Breast epithelium (tissue), 4 donors: ENCODE measurements around the gene CABLES1. TPM values are rescaled to one million over a fixed set of nuclear protein-coding genes. Genes with fewer than 3 reads are reported as not detected.

ENCODE experiments used
- DNase-seq, 2 donors: peaks; one replicate each; pipeline ENCODE4 v3.0.0-alpha.2; 2019; ENCODE audit warnings: low spot score in 2 of 2
- H3K27ac ChIP-seq, 2 donors: fragments of 200-600 bp; sonication (generic) in 1 of 2; one replicate each; pipeline ENCODE4 v1.5.1; 2016 to 2019; ENCODE audit warnings: mild to moderate bottlenecking in 1 of 2
- H3K27me3 ChIP-seq, 2 donors: fragments of 200-600 bp; sonication (generic) in 1 of 2; one replicate each; pipeline versions ENCODE4 v1.5.1 to v1.6.0; 2017 to 2019; ENCODE audit warnings: control low read depth in 1 of 2, mild to moderate bottlenecking in 1 of 2
- H3K36me3 ChIP-seq: fragments of 200-600 bp; one replicate; pipeline ENCODE4 v1.5.1; 2019
- H3K4me1 ChIP-seq, 2 donors: fragments of 200-600 bp; sonication (generic); one replicate each; pipeline ENCODE4 v1.5.1; 2016 to 2019; ENCODE audit warnings: control low read depth in 1 of 2
- H3K4me3 ChIP-seq, 3 donors: fragments of 200-600 bp; sonication (generic); 1 replicate in 2 of 3; 2 replicates in 1 of 3; pipeline ENCODE4 v1.5.1; 2016 to 2019; ENCODE audit warnings: mild to moderate bottlenecking in 3 of 3, moderate library complexity in 2 of 3
- H3K9me3 ChIP-seq, 2 donors: fragments of 200-600 bp; sonication (generic) in 1 of 2; one replicate each; pipeline ENCODE4 v1.5.1; 2016 to 2019; ENCODE audit warnings: control low read depth in 1 of 2
- POLR2A ChIP-seq: fragments of 450-650 bp; IDR thresholded peaks from one replicate; pipeline ENCODE4 v1.6.1; 2016; ENCODE audit warnings: antibody characterized with exemption, mild to moderate bottlenecking, moderate library complexity
- POLR2AphosphoS5 ChIP-seq, 3 donors: sonication (generic); formaldehyde crosslinking; IDR thresholded peaks; one replicate each; pipeline ENCODE4 v1.6.1; 2017; ENCODE audit warnings: antibody characterized with exemption in 3 of 3
- intact Hi-C: fragments of 100-400 bp; cut with DNase I; formaldehyde crosslinking; loops from one replicate; pipeline ENCODE4 v1.15.1; 2023; ENCODE audit warnings: low total_unique reads
- total RNA-seq, 3 donors: library from RNA; depleted of rRNA; stranded (reverse); fragments of >200 nt; gene quantifications; one replicate each; pipeline ENCODE4 v1.1.0, GENCODE V29; 2016
- TF ChIP-seq, protein P1 (sequence below), 3 donors: fragments of 450-650 bp; IDR thresholded peaks; one replicate each; pipeline ENCODE4 v1.5.1; 2016 to 2017; ENCODE audit warnings: antibody characterized with exemption in 3 of 3, mild to moderate bottlenecking in 3 of 3, moderate library complexity in 3 of 3

The CABLES1 gene
- total RNA-seq, 3 donors from 2014 or later = 18.1 to 28.7 (median 22.3) TPM

DNA sequence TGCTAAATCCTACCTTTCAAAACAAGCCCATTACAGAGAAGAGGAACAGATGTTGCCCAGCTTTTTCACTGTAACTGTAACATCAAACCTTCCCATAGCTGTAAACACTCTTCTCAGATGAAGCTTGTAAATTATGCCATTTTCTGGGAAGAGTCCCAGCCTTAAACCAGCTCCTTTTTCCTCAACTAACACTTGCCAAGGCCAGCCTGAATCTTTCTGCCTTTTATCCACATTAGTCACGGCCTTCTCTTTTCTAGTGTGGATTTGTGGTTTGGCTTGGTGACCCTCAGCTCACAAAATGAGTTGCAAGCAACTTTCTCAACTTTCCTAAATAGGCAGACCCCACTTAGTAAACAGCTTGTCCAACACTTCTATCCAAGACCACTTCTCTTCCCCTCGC is 90.2 kb downstream of the CABLES1 start:
- H3K9me3 ChIP-seq = no peaks in the 10 kb centered on the region
- no peak overlapping the region for H3K4me3 ChIP-seq
- no peaks in the 10 kb centered on the region for H3K36me3 ChIP-seq
- H3K4me1 ChIP-seq = peaks cover 3 to 5% of the 10 kb centered on the region in 2 donors
- TF ChIP-seq, protein P1, sequence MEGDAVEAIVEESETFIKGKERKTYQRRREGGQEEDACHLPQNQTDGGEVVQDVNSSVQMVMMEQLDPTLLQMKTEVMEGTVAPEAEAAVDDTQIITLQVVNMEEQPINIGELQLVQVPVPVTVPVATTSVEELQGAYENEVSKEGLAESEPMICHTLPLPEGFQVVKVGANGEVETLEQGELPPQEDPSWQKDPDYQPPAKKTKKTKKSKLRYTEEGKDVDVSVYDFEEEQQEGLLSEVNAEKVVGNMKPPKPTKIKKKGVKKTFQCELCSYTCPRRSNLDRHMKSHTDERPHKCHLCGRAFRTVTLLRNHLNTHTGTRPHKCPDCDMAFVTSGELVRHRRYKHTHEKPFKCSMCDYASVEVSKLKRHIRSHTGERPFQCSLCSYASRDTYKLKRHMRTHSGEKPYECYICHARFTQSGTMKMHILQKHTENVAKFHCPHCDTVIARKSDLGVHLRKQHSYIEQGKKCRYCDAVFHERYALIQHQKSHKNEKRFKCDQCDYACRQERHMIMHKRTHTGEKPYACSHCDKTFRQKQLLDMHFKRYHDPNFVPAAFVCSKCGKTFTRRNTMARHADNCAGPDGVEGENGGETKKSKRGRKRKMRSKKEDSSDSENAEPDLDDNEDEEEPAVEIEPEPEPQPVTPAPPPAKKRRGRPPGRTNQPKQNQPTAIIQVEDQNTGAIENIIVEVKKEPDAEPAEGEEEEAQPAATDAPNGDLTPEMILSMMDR (IDR thresholded peaks at IDR 0.05) = no peak
- TF ChIP-seq POLR2A = no peak
- peak in 1 of 3 donors; percentile 28 for TF ChIP-seq POLR2AphosphoS5 (IDR thresholded peaks at IDR 0.05)
- intact Hi-C loops = loop anchor here (10.0 kb wide), 1 partner anchor 81 kb away; no protein-coding TSS in a partner anchor
- H3K27ac ChIP-seq = peak overlapping the region; percentile 80 to 88
- no peak for DNase-seq
- no peaks in the 10 kb centered on the region for H3K27me3 ChIP-seq

DNA sequence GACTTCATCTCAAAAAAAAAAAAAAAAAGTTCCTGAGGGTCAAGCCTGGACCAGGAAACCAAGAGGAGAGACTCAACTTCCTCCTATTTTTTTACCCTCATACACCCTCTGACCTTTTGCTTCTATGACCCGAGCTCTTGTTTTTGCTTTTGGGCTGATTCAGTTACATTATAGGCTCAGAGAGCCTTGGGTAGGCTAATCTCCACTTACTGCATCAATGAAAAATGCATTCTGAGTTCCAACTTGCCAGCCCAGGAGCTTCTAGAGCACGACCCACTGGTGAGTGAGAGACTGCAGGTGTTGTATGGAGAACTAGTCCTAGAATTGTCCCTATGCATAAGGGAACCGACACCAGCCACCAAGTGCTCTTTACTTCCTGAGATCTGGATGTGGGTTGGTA is 91.1 kb downstream of the CABLES1 start:
- no peak for DNase-seq
- peak overlapping the region; percentile 87 to 88 for H3K27ac ChIP-seq
- TF ChIP-seq POLR2A (no peak), POLR2AphosphoS5 (IDR thresholded peaks at IDR 0.05) (no peak)
- TF ChIP-seq, protein P1 (IDR thresholded peaks at IDR 0.05) = no peak
- peaks cover 3 to 5% of the 10 kb centered on the region in 2 donors for H3K4me1 ChIP-seq
- H3K36me3 ChIP-seq = no peaks in the 10 kb centered on the region
- H3K27me3 ChIP-seq = no peaks in the 10 kb centered on the region
- intact Hi-C loops = loop anchor here (10.0 kb wide), 1 partner anchor 82 kb away; no protein-coding TSS in a partner anchor
- H3K9me3 ChIP-seq = no peaks in the 10 kb centered on the region
- H3K4me3 ChIP-seq = no peak overlapping the region

DNA sequence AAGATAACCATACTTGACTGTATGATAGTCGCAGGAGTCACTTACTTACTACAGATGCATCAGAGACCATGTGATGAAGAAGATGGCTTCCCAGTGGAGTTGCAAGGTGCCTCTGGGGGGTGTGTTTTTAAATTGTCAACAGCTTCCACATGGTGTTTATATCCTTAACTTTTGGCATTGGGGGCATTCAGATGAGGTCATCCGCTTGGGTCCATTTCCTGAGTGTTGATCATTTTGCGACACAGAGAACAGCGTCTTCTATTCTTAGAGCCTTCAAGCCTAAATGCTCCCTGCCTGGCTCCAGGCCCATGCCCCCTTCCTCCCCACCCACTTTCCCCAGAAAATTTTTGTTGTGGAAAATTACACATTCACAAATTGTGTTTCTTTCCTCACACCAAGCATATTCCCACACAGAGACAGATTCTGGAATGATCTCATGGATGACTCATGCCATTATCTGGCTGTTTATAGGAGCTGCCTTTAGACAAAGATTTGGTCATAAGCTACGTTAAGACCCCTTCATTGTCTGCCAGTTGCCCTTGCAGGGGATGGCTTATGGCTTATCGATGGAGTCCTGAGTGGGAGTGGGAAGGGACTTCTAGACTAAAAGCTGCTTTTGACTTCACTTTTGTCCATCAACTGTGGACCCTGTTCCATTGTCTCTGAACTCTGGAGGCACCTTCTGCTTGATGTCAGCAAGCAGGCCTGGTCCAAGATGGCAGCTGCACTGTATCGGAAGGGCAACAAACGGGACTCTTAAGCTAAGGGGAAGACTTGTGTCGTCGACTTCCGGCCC is 91.8 kb downstream of the CABLES1 start:
- Histone ChIP-seq H3K4me1 (peaks cover 3 to 5% of the 10 kb centered on the region in 2 donors), H3K4me3 (no peak overlapping the region), H3K27ac (peak overlapping the region; percentile 87 to 88), H3K27me3 (no peaks in the 10 kb centered on the region), H3K9me3 (no peaks in the 10 kb centered on the region), H3K36me3 (no peaks in the 10 kb centered on the region)
- intact Hi-C loops = loop anchor here (10.0 kb wide), 1 partner anchor 82 kb away; no protein-coding TSS in a partner anchor
- DNase-seq = no peak
- TF ChIP-seq, protein P1 (IDR thresholded peaks at IDR 0.05) = no peak
- TF ChIP-seq POLR2AphosphoS5 (IDR thresholded peaks at IDR 0.05) (peak in 1 of 3 donors; percentile 8), POLR2A (no peak)

DNA sequence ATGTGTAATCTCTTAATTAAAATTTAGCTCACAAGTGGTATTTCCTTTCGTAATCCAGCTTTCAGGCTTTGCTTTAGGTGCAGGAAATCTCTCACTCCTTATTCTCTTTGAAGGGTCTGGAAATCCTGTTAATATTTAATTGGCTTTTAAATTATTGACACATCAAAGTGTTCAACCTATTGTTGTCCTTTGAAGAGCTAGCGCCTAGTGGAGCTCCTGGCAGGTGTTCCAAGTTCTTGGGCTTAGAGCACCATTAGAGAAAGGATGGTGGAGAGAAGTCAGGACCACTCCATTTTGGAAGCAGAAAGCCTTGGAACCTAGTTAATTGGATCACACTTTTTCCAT is 92.4 kb downstream of the CABLES1 start:
- H3K27ac ChIP-seq = peak overlapping the region; percentile 87 to 88
- no peaks in the 10 kb centered on the region for H3K27me3 ChIP-seq
- TF ChIP-seq POLR2AphosphoS5 (IDR thresholded peaks at IDR 0.05) (no peak), POLR2A (no peak)
- TF ChIP-seq, protein P1 (IDR thresholded peaks at IDR 0.05) = no peak
- H3K9me3 ChIP-seq = no peaks in the 10 kb centered on the region
- no peak for DNase-seq
- H3K4me3 ChIP-seq = no peak overlapping the region
- peaks cover 3 to 5% of the 10 kb centered on the region in 2 donors for H3K4me1 ChIP-seq
- intact Hi-C loops = loop anchor here (10.0 kb wide), 1 partner anchor 83 kb away; no protein-coding TSS in a partner anchor
- H3K36me3 ChIP-seq = no peaks in the 10 kb centered on the region
